HTERT RPE-1 (cell line): Measurements from ENCODE around the gene PTGDR2.

Source experiments
- in situ Hi-C: fragments of 300-500 bp; cut with MboI; formaldehyde crosslinking; loops from 4 replicates; pipeline ENCODE4 v1.14.3; 2020; ENCODE audit warnings: low sequenced_read_pairs

PTGDR2 gene

DNA sequence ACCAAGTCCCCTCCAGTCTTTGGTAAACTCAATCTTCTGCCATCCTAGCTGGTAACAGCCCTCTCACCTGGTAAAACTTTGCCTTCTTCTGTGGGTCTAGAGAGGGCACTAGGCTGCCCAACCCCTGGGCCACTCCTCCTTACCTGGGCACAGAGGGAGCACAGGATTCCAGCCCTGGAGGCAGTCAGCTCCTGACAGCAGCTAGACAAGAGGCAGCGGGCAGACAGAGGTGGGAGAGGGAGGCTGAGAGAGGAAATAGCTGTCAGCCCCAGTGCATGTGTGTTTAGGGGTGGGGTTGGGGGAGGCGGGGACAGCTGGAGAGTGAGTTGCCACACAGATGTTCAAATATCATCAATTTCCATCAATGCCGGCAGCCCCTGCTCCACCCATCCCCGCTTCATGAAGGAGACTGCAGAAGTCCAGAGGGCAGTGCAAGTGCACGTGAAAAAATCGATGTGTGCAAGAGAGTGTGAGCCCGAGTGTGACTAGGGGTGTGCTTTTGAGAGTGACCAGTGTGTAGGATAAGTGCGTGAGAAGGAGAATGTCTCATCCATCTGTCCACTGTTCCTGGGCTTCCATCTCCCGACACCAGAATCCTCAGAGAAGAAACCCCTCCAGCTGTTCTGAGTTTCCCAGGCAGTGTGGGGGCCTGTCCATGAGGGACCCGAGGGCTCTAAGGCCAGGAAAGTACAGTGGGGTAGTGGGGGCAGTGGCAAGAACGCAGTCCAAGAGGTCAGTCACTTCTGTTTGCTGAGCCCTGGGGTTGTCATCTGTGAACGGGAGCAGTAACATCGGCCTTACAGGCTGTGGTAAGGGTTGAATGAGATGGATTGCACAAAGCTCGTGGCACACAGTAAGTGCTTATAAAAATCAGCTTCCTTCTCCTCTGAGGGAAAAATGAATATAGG is at the start of gene PTGDR2:
TSS of gene PTGDR2 (minus strand) at position 225 of the 908 bp plus-strand sequence. CDS start 2,228 bp downstream, outside the sequence.
- in situ Hi-C loops = no loop called here

DNA sequence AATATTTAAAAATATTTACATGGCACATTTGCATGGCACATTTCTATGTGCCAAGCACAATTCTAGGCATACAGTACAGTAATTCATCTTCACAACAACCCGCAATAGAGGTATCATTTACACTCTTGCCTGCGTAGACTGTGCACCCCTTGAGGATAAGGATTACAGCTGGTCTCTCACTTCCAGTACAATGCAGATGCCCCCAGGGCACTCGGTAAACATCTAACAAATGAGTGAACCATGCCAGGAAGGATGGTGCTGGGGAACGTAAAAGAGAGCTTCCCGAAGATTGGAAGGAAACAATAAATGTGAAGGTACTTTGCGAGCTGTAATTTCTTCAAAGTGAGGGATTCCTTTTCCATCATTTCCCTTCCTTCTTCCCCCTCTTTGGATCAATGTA is 49.3 kb upstream of the PTGDR2 start:
- in situ Hi-C loops = no loop called here

DNA sequence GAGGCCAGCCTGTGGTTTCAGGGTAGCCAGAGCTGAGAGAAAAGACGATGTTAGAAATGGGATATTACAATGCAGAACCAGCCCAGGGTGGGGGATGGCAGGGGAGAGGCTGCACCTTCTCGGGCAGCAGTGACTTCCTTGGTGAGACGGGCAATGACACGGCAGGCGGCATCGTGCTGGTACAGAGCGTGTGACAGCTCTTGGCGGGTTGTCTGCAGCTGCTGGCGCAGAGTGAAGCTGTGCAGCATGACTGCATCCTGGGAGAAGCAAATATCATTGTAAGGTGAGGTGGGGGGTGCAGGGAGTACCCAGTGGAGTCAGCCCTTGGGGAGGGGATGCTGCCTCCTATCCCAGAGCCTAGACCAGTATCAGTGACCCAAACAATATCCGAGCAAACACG is 46.9 kb upstream of the PTGDR2 start:
- in situ Hi-C loops = no loop called here

DNA sequence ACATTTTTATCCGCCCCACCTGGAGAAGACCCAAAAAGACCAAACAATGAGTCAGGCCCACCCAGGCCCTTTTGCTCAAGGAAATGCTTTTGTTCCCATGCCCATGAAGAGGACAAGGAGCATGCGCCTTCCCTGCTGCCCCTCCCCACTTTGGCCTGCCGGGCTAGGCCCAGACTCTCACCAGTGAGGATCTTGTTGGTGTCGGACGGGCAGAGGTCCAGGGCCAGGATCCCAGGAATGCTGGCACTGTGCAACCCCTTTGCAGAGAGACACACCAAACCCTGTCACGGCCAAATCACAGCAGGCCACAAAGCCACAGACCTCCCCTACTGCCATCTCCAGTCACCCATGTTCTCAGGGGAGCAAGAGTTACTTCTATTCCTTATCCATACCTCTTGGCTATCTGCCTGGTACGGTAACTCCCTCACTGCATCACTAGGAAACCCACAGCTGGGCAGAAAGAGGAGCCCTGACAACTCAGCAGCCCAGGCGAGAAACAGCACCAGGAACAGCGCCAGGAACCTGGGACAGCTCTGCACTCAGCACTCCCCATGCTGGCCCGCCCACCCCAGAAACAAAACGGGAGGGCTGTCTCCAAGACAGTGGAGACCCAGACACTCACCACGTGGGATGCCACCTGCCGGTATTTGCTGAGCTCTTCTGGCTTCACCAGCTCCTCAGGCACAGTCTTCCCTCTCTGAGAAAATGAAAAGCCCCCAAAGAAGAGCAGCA is 45.1 kb upstream of the PTGDR2 start:
- in situ Hi-C loops = no loop called here

DNA sequence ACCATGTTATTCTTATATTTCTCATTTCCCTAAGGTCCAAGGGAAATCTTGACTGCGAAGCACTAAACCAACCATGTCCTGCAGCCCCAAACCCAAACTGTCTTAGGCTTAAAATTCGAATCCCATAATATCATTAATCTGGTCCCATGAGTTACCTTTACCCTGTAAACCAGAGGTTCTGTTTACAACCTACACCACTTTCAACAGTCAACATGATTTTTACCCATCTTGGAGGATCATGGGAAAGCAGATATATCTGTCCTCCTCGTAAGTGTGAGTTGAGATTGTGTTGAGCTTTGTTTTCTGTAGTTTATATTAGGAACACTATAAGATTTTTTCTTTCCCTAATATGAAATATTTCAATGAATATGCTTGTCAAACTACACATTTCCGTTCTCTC is 44.2 kb upstream of the PTGDR2 start:
- in situ Hi-C loops = no loop called here

DNA sequence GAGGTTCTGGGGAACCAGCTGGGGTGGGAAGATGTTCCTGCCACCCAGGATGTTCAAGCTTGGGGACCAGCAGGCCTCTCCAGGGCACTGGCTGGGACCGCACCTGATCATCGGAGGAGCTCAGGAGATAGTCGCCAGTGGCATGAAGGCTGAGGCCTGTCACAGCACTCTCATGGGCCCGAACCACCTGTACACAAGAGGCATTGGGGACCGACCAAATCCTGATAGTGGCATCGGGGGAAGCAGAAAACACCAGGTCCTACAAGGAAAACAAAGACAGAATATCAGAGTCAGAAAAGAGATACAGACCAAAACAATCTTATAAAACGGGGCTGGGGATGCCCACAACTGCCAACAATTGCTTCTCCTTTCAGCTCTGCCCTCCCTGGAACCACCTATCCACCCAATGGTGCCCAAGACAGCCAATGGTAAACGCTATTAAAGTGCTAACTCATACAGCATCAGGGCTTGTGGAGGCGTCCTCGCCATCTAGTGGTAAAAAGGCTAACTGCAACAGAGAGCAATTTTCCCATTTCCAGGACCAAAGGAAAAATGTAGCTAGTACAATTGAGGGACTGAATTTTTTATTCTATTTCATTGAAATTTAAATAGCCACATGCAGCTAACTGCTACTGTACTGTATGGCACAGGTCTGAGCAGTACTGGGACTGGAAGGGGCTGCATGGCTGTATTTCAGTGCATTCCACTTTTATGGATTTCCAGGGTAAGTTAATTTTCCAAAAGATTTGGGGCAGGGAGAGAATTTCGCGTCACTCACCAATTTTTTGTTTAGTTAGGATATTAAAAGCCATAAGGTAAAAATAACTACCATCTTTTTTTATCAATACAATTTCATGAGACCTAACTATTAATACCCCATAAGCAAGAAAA is 43.5 kb upstream of the PTGDR2 start:
- in situ Hi-C loops = no loop called here

DNA sequence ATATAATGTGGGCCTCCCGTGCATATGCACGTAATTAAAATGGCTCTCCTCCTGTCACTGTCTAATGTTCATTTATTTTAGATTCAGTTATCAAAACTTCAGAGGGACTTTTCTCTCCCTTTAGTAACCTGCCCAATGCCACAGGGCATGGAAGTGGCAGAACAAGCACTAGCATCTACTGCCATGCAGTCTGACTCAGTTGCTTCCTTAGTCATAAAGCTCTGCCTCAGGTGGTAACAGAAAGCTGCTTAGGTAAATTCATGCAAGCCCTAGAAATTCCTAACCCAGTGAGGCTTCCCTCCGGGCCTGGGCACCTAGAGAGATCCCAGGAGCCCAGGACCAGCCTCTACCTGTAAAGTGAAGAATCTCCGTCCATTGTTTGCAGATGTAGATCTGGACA is 41.7 kb upstream of the PTGDR2 start:
- in situ Hi-C loops = no loop called here

DNA sequence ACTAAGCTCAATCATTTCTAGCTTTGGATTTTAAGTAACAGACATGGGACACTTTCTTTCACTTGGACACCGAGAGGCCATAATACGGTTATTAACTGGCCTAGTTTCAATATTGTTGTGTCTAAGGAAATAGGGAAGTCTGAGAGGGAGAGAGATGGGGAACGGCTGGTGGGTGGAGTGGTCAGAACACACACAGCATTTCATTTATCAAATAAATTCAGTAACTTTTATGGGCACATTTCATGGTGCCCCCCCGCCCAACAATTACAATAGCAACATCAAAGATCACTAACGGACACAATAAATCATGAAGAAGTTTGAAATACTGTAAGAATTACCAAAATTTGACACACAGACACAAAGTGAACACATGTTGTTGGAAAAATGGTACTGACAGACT is 39.9 kb upstream of the PTGDR2 start:
- in situ Hi-C loops = no loop called here

DNA sequence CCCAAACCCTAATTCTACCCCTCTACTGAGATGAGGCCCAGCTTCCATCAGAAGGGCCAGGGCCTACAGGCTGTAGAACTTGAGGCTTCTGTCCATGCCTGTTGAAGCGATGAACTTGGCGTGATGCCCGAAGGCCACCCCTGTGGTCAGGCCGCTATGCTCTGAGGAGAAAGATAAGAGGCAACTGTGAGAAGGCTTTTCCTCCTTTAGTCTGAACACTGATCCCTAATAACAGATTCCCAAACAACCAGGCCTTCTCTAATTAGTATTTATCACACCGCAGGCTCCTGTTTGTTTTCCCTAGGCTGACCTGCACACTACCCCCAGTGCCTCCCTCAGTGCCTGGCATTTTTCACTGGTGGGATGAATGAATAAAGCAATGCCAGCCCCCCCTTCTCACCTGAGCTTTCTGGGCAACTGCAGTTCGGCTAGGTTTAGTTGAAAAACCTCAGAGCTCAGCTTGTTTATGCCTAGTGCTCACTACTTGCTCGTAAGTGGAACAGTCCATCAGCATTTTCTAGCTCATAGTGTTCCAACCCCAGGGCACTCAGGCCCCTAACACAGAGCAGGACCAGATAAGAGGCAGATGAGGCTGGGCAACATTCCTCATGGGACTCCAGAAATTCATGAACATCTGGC is 35.5 kb upstream of the PTGDR2 start:
- in situ Hi-C loops = no loop called here

DNA sequence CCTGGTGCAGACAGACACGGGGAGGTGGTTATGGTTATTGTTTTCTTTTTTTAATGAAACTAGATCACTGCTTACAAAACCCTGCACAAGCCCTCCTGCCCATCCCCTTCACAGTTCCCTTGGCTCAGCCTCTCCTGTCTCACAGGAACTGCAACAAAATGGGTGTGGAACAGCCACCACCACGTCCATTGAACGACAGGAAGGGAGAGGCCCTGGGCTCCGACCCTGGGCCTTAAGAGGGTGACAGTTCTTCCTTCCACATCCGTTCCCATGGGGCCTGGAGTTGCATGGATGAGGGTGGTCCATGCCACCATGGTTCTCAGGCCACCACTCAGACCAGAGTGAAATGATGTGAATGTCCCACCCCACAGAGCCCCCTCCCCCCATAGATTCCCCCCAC is 34.9 kb upstream of the PTGDR2 start:
- in situ Hi-C loops = no loop called here

DNA sequence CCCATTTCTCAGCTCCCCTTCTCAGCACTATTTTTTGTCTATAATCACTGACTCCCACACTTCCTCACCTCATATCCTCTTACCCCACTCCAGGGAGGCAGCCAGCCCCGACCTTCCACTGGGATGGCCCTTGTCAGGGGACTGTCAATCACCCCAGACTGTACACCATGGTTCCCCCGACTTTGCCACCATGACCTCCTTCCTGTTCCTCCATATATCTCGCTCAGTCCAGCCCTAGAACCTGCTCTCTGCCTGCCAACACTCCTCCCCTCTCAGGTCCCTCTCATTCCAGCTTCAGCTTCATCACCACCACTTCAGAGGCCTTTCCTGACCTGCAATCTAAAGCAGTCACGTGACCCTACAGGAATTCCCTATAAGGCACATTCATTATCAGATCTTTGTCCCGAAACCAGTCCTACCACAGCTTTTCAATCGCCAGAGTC is 34.1 kb upstream of the PTGDR2 start:
- in situ Hi-C loops = no loop called here

DNA sequence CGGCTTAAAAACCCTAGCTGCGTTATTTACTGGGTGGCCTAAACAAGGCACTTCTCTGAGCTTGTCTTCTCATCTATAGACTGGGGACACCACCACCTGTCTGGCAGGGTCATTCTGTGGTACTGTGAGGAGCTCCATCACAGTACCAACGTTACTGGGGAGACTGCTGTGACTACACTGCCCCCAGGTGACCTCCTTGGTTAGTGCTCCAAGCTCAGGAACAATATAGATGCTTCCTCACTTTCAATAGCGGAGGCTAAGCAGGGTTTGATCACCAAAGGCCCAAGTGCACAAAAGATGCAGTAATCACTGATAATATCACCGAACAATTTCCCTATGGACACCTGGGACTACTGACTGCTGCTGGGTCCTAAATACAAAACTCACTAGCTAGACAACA is 31.8 kb upstream of the PTGDR2 start:
- in situ Hi-C loops = no loop called here

DNA sequence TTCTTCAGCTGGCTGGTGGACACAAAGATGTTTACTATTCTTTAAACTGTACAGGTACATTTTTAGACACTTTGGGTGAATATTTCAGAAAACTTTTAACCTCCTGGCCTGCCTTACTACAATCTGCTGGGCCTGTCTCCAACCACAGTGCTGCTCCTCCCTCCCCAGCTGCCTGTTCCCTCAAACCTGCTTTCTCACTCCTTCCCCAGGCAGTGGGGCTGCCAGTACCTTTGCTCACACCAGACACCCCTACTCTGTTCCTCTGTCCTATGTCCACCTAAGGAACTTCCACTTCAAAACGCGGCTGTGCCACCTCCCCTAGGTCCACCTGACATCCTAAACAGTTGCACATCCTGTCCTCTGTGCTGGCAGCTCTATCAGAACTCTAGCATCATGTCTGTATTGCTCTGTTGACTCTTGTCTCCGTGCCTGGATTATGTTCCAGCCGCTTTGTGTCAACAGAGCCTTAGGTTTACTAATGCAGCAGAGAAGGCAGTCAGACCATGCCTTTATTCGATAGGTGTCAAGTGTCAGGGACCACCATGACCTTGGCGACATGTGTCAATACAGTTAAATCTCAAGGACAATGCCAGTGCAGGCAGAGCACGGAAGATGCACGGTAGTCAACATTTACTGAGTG is 25.0 kb upstream of the PTGDR2 start:
- in situ Hi-C loops = no loop called here

DNA sequence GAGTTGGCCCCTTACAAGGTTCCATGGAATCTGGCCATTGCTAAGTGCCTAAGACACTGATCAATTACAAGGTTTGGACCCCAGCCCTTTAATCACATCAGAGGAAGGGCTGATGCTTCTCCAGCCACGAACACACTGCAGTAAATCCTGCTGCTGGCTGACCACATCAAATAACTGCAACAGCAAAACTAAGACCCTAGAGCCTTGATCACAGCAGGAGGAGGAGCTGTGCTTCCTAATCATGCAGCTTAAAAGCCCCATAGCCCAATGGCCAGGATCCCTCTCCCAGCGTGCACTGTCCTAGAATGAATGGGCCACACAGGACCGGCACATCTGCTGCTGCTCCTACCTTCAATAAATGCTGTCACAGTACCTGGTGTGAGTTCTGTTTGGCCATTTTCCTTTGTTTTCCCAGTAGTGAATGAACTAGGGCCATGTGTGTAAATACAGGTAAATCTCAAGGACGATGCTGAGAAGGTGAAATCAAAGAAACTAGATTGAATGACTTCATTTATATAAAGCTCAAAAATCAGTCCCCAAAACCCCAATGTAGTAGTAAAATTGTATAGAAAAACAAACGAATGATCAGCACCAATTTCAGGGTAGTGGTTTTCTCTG is 24.3 kb upstream of the PTGDR2 start:
- in situ Hi-C loops = no loop called here

DNA sequence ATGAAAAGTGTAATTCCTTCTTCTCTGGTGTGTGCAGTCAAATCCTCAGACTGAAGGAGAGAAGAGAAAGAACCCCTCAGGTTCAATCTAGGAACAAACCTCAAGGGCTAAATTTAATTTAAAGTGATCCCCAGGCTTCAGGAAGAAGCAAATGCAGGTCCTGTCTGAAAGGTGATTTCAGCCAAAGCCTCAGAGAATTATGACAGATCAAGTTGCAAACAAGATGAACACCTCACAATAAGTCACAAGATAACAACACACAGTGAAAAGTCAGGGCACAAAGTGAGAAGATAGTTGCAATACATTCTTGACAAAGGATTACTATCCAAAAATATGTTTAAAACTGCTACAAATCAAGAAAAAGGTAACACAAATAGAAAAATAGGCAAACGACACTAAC is 23.4 kb upstream of the PTGDR2 start:
- in situ Hi-C loops = no loop called here

DNA sequence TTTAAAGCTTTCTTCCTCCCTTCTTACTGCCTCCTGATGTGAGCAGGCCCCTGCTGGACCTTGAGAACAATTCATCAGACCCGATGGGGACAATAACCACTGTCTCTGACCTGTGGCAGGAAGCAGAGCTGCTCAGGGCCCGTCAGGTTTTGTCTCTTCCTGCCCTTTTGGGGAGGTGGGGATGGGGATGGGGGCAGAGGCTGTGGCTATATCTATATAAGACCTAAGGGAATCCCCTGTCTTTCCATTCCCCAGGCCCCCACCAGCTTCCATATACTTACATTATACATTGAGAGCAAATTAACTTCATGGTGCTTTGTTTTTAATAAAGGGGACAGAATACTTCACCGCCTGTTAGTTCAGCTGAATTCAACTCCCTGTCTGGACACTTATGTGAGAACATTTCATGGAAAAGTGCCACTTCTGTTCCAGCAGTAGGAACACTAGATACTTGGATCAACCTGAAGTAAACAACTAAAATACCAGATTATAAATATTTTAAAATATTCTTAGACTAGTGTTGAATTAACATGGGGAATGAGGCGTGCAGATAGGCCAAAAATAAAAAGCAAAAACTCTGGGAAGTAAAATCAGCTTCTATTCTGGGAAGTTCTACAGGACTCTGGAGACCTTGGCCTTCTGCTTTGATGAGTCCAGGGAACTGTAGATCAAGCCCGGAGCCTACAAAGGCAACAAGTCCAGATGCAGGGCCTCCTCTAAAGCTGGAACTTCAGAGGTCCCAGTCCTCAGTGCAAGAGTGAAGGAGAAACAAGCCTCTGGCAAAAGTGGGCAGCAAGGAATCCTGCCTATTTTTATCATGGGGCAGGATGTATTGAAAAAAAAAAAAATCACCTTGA is 22.7 kb upstream of the PTGDR2 start:
- in situ Hi-C loops = no loop called here

DNA sequence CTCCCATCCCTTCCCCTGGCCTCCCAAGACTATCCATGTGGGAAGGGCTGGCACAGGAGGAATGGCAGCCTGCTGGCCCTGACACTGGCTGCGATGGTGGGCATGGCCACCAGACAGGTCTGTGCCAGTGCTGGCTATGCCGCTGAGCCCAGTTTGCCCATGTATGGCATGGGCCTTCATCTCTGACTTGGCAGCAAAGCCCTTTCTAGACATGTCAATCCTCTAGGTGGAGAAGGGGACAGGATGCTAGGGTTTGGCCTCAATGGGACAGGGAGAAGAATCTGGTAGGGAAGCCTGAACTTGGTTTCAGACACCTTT is 20.4 kb upstream of the PTGDR2 start:
- in situ Hi-C loops = no loop called here

DNA sequence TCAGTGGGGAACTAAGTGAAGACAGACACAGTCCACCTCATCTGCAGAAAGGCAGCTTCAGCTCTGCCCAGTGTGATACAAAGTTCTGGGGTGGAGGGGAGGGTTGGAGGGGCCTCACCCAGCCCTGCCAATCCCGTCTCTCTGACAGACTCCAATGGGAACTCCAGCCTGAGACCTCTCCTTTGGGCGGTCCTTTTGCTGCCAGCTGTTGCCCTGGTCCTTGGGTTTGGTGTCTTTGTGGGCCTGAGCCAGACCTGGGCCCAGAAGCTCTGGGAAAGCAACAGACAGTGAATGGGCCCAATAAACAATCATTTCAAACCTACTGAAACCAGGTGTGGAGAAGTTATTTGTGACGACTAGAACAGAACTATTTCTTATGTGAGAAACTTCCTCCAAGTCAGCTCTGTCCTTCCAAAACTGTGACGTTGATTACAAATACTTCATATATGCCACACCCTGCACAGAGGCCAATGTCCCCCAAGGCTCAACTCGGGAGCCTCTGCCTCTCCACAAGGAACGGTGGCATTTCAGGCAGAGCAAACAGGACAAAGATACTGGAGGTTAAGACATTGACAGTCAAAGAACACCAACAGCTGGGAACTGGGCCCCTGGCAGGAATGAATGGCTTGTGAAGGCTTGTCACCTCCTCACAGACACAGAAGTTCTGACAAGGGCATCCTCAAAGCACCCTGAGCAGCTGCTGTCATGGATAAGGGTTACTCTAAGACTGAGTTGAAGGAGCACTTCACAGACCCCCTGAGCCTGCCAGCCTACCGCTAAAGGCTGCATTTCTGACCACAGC is 19.8 kb upstream of the PTGDR2 start:
- in situ Hi-C loops = no loop called here
